Stimulated activated CD4-positive, alpha-beta T cell treated with anti-CD3 and anti-CD28 coated beads, Interleukin-15, amount 100 ng/mL, for 48 hours (primary cell): ENCODE results near the gene OR6C76.

Source experiments
- DNase-seq, 2 donors: peaks; one replicate each; pipeline ENCODE4 v3.0.0-alpha.2; 2020; ENCODE audit warnings: low read depth in 2 of 2

OR6C76 gene

GRCh38 chr12:55469291-55469690 is 43.2 kb downstream of the OR6C76 start:
- no peak for DNase-seq

GRCh38 chr12:55470088-55470829 is 44.2 kb downstream of the OR6C76 start, which contains the start of gene OR6C70:
OR6C70 (minus strand) TSS chr12:55470138; CDS start chr12:55470138, 0 bp downstream.
- DNase-seq: no peak

- DNase-seq: no peak
Measured at GRCh38 chr12:55472264-55472663, 46.2 kb downstream of the OR6C76 start.
